ENCODE results near the gene UPP2. TPM values are rescaled to one million over a fixed set of nuclear protein-coding genes. Genes with fewer than 3 reads are reported as not detected.

Gene UPP2
- total RNA-seq, 1 experiment from 2014 or later = not detected

GRCh38 chr2:158184556-158185343, 83.1 kb downstream of the UPP2 start:
- ATAC-seq = no peak
- no peak for DNase-seq (ENCODE audit: low spot score)
- Mint-ChIP-seq H3K4me1 (peaks cover 27% of the 10 kb centered on the region), H3K36me3 (no peaks in the 10 kb centered on the region), H3K9me3 (no peaks in the 10 kb centered on the region), H3K27me3 (ENCODE audit: low read depth) (peaks cover 4% of the 10 kb centered on the region; the same call in 1 of the 2 replicates), H3K4me3 (no peak overlapping the region), H3K27ac (no peak overlapping the region)
- POLR2A ChIA-PET = no interaction called here
- TF ChIP-seq ZBTB21 (CRISPR knock-in tag; IDR thresholded peaks at IDR 0.05; ENCODE audit: borderline replicate concordance) (no peak), GABPB1 (CRISPR knock-in tag; IDR thresholded peaks at IDR 0.05) (peak; percentile 33; the same call in 1 of the 2 replicates), STAT6 (CRISPR knock-in tag; conservative IDR thresholded peaks at IDR 0.05; ENCODE audit: low read depth) (no peak)
- CTCF ChIA-PET = interaction anchor here (0.6 to 1.1 kb wide), 2 partner anchors 150 to 289 kb away, joined by 3 read pairs; no protein-coding TSS in a partner anchor

Other genes with a start within 250 kb of the UPP2 start
- 16.8 to 20.2 TPM (median 19.2 TPM) in 3 replicates for gene ACVR1, start 225.5 kb upstream of the UPP2 start, total RNA-seq (2021)

Measured in WTC11 (cell line).